PFSK-1 (cell line): Measurements from ENCODE around the gene YTHDF1.

Experiments used
- POLR2AphosphoS5 ChIP-seq: IDR thresholded peaks from 2 replicates; pipeline ENCODE4 v1.6.1; 2012; ENCODE audit warnings: low read depth, mild to moderate bottlenecking, control low read depth, low read length, moderate library complexity
- TAF1 ChIP-seq: IDR thresholded peaks from 2 replicates; pipeline ENCODE4 v1.6.1; 2012; ENCODE audit warnings: low read length, control low read depth, borderline replicate concordance; ENCODE audit not compliant: insufficient read depth

GRCh38 chr20:63196768-63197470 lies 19.0 kb downstream of the YTHDF1 start:
- TF ChIP-seq POLR2AphosphoS5 (no peak), TAF1 (no peak)
